NCI-H2107 (cell line): Measurements from ENCODE around the gene SHMT2.

ENCODE experiments used
- DNase-seq: peaks from one replicate; lab custom pipeline; 2025; lab: John Stamatoyannopoulos, UW

Gene SHMT2

DNA sequence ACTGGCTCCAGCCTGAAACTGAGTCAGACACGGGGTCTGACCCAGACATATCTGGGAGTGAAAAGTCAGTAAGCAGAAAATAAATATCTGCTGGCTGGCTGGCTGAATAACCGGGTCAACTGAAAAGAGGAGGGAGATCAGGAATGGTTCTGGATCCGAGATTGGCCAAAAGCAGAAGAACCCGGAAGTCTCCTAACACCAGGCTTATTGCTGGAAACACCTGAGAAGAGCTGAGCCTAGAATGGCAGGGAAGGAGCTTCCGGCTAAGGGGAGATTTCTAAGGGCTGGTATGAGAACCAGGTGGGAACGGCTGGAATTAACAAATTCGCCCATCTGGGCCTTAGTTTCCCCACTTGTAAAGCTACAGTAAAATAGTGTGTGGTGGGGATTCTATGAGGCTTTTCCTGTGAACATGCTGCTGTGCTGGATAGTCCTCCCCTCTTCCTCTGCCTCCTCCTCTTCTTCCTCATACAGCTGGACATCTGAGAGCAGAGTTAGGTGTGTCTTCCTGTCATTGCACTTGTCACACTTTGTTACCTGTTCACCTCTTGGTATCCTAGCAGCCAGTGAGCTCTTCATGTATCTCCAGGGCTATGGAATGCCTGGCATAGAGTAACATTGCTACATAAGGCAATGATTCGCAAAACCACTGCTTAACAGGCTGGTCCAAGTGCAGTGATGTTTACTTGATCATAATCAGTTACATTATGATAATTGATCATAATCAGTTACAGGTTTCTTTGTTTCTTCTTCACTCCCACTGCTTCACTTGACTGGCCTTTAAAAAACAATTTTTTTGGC lies 2.0 kb upstream of the SHMT2 start:
- DNase-seq = no peak

- no peak for DNase-seq
These were observed 371 bp upstream of the SHMT2 start for GRCh38 chr12:57229046-57229633.

DNA sequence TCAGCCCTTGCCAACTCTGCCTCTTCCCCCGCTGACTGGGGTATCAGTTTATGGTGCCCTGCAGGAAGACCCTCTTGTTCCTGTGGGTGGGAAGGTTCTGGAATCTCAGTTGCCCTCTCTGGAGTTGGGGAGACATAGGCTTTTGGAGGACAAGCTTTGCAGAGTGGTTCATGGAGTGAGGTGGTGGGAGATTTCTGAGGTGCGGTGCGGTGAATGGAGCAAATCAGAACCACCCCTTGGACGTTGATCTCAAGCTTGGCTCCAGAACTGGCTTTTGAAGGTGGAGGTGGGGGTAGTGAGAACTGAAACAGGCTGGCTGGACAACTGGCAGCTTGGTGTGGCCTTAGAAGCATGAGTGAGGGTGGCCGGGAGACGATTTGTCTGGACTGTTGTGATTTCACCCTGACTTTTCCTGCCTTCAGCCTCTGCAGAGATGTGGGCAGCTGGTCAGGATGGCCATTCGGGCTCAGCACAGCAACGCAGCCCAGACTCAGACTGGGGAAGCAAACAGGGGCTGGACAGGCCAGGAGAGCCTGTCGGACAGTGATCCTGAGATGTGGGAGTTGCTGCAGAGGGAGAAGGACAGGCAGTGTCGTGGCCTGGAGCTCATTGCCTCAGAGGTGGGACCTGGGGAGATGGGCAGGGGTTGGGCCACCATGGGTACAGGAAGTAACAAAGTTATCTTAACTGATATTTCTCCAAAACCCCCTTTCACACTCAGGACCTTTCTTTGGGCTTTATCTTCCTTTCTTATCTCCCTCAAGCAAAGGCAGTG lies 1.1 kb downstream of the SHMT2 start:
- no peak for DNase-seq

DNA sequence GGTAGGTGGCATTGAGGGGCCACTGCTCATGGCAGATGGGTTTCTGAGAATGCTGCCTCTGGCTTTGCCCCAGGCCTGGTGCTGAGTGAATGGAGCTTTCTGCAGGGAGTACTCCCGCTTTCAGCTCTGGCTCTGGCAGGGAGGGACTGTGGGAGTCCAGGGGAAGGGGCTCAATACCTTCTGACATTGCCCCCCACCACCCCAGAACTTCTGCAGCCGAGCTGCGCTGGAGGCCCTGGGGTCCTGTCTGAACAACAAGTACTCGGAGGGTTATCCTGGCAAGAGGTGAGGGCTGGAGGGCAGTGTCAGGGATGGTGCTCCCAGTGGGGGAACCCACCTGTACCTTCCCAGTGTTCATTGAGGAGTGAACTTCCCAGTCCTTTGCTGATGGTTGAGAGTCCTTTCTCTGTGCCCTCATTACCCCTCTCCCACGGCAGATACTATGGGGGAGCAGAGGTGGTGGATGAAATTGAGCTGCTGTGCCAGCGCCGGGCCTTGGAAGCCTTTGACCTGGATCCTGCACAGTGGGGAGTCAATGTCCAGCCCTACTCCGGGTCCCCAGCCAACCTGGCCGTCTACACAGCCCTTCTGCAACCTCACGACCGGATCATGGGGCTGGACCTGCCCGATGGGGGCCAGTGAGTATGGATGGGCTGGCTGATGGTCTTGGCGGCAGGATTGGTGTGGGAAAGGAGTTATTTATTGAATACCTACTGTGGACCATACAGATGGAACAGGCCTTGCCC lies 1.9 kb downstream of the SHMT2 start:
- DNase-seq = no peak

- DNase-seq = no peak
These were observed 2.7 kb downstream of the SHMT2 start for GRCh38 chr12:57232156-57232756.

DNA sequence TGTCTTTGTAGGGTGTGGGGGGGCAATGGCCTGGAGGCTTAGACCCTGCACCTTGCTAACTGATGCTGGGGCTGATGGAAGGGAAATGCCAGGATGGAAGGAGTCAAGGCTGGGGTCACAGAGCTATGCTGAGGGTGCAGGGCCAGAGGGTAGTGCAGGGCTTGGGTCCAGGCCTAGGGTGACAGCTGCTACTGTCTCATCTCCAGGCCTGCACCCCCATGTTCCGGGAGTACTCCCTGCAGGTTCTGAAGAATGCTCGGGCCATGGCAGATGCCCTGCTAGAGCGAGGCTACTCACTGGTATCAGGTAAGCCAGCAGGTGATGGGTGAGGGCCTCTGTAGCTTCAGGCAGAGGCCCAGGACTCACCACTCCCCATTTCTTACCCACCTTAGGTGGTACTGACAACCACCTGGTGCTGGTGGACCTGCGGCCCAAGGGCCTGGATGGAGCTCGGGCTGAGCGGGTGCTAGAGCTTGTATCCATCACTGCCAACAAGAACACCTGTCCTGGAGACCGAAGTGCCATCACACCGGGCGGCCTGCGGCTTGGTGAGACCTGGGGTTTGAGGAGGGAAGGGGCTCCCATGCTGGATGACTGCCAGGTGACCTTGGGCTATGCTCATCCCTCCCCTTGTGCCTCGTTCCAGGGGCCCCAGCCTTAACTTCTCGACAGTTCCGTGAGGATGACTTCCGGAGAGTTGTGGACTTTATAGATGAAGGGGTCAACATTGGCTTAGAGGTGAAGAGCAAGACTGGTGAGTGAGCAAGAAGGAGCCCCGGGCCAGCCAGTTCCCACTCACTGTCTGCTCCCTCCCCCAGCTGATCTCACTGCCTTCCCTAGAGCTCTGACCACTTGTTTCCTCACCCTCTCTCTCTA lies 4.1 kb downstream of the SHMT2 start:
- DNase-seq = no peak

GRCh38 chr12:57234233-57234570 lies 4.7 kb downstream of the SHMT2 start:
- no peak for DNase-seq

- no peak for DNase-seq
These were observed 5.1 kb downstream of the SHMT2 start for GRCh38 chr12:57234571-57235016.

GRCh38 chr12:57235017-57235727 lies 5.7 kb downstream of the SHMT2 start:
- DNase-seq = peak; percentile 58

GRCh38 chr12:57235728-57236131 lies 6.2 kb downstream of the SHMT2 start:
- no peak for DNase-seq

GRCh38 chr12:57236201-57236924 lies 6.9 kb downstream of the SHMT2 start:
- no peak for DNase-seq

GRCh38 chr12:57236925-57237595 lies 7.5 kb downstream of the SHMT2 start:
- DNase-seq = no peak

GRCh38 chr12:57237596-57237931 lies 8.1 kb downstream of the SHMT2 start:
- peak; percentile 55 for DNase-seq

- DNase-seq = peak; percentile 41
These were observed 8.7 kb downstream of the SHMT2 start for GRCh38 chr12:57237932-57238853.

- DNase-seq = peak; percentile 80
These were observed 9.5 kb downstream of the SHMT2 start for GRCh38 chr12:57238854-57239554.

DNA sequence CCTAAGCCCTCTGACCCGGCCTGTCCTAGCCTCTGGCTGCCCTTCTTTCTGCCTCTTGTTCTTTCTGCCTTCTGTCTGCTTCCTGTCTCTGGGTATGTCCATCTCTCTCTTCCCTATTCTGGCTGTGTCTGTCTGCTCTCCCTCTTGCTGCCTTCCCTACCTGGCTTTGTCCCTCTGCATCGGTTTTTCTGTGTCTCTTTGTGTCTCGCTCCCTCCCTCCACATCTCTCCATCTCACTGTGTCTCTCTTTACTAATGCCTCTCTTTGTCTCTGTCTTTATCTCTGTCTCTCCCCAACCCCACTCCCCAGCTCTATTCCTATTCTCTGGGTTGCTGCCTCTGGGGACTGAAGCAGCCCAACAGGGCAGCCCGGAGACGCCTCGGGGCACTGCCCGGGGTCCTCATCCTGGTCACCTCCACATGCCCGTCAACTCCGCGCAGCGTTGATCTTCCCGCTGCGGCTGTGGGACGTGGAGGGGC lies 10.1 kb downstream of the SHMT2 start:
- no peak for DNase-seq
